Stimulated activated memory B cell treated with anti-CD40 and anti-IgM and Interleukin-4, amounts not matched to agents 10 μg/mL and 1 μg/mL and 100 μg/mL, for 72 hours (primary cell): Measurements from ENCODE around the gene FKBP9.
"Not testable (repeated sequence)": the region's sequence is repeated elsewhere in the genome, so short reads cannot be mapped to it uniquely, and the experiment has no call there.

ENCODE experiments used
- ATAC-seq: fragments of 150-1000 bp; cut with Tn5 transposase; 2 replicates; pipeline ENCODE4 v1.10.0; 2021
- H3K27ac Mint-ChIP-seq: one replicate; pipeline ENCODE4 v1.8.0; 2022; ENCODE audit warnings: mild to moderate bottlenecking, mixed read lengths
- H3K27me3 Mint-ChIP-seq: one replicate; pipeline ENCODE4 v1.8.0; 2022; ENCODE audit warnings: mixed read lengths
- H3K36me3 Mint-ChIP-seq: one replicate; pipeline ENCODE4 v1.8.0; 2022; ENCODE audit warnings: mixed read lengths
- H3K4me1 Mint-ChIP-seq: one replicate; pipeline ENCODE4 v1.8.0; 2022; ENCODE audit warnings: mixed read lengths
- H3K4me3 Mint-ChIP-seq: one replicate; pipeline ENCODE4 v1.8.0; 2022; ENCODE audit warnings: mild to moderate bottlenecking, moderate library complexity, mixed read lengths
- H3K9me3 Mint-ChIP-seq: one replicate; pipeline ENCODE4 v1.8.0; 2022; ENCODE audit warnings: mixed read lengths

FKBP9 gene

DNA sequence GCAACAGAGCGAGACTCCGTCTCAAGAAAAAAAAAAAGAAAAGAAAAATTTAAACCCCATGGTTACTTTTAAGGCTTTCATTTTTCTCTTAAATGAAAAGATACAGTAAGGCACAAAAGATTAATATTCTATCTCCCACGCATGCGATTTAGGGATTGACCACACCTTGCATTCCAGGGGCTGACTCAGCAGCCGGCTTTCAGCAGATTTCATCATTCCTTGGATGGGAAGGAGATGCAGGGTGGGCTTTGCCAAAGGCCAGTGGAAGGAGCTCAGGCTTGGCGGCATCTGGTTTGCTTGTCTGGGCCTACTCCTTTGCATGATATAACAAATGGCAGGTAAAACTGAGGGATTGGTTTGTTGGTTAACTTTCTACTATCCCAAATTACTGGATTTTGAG, 22.0 kb downstream of the FKBP9 start:
- H3K4me1 Mint-ChIP-seq, H3K27ac Mint-ChIP-seq, H3K27me3 Mint-ChIP-seq, H3K9me3 Mint-ChIP-seq, H3K36me3 Mint-ChIP-seq, H3K4me3 Mint-ChIP-seq, ATAC-seq: not testable (repeated sequence)

GRCh38 chr7:32979902-32980301, 22.7 kb downstream of the FKBP9 start:
- H3K4me3 Mint-ChIP-seq, H3K4me1 Mint-ChIP-seq, H3K27ac Mint-ChIP-seq, ATAC-seq, H3K27me3 Mint-ChIP-seq, H3K36me3 Mint-ChIP-seq, H3K9me3 Mint-ChIP-seq: not testable (repeated sequence)

DNA sequence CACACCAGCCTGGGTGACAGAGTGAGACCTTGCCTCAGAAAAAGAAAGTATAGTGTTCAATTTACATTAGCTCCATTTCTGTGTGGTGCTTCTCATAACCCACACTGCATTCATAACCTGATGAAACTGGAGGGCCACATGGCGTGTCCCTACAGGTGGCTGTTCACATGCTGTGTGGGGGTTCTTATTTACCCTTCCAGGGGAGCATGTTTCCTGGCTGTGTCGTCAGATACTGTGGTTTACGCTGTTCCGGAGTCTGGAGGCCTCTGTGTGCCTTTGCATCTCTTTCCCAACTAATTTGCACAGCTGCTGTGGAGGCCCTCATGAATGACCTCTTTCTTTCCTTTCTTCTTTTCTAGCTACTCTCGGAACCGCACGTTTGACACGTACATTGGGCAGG, 30.9 kb downstream of the FKBP9 start:
- H3K27me3 Mint-ChIP-seq, ATAC-seq, H3K36me3 Mint-ChIP-seq, H3K27ac Mint-ChIP-seq, H3K9me3 Mint-ChIP-seq, H3K4me1 Mint-ChIP-seq, H3K4me3 Mint-ChIP-seq: not testable (repeated sequence)

DNA sequence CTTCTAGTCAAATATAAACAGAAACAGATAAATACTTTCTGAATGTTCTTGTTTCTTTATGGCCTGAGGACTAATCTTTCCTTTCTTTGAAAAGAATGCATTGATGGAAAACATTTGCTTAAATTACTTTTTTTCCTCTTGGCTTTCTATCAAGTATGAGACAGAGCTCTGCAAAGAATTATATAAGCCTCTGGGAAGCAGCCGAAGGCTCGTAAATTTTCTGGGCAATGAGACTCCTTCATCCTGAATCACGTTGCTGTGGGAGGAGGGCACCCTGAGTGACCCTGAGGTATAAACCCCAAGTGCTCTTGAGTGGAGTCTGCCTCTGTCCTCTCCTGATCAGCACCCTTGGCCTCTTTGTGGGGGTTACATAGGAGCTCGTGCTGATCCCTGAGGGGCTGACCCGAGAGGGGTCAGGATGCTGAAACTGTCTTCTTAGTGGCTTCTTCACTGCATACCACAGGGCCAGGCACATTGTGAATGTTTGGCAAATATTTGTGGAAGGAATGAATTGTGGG, 33.9 kb downstream of the FKBP9 start:
- H3K27me3 Mint-ChIP-seq, H3K36me3 Mint-ChIP-seq, H3K4me3 Mint-ChIP-seq, H3K9me3 Mint-ChIP-seq, H3K27ac Mint-ChIP-seq, H3K4me1 Mint-ChIP-seq, ATAC-seq: not testable (repeated sequence)

DNA sequence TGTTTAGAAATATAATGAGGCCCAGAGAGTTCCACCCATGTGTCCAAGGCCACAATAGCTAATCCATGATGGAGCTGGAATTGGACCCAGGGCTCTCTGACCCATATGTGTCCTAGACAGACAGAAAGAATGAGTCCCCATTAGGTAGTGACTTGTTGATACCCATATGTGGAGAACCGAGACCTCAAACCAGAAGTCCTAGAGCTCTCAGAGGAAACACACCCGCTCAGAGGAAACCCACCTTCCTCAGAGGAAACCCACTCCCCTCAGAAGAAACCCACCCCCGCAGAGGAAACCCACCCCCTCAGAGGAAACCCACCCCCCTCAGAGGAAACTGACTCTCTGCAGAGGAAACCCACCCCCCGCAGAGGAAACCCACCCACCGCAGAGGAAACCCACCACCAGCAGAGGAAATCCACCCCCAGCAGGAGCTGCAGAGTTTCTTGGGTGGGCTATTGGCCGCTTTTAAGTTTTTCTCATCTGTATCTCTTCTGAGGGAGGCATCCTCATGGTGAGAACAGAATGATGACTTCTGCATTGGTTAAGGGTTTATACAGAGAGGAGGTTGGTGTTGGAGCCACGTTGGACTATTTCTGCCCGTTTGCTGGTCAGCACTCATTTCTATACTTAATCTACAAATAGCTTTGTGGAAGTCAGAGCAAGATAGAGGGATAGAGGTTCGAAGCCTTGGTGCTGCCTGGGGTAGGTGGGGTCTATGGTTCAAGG, 34.9 kb downstream of the FKBP9 start:
- ATAC-seq, H3K9me3 Mint-ChIP-seq, H3K4me3 Mint-ChIP-seq, H3K36me3 Mint-ChIP-seq, H3K27ac Mint-ChIP-seq, H3K4me1 Mint-ChIP-seq, H3K27me3 Mint-ChIP-seq: not testable (repeated sequence)

DNA sequence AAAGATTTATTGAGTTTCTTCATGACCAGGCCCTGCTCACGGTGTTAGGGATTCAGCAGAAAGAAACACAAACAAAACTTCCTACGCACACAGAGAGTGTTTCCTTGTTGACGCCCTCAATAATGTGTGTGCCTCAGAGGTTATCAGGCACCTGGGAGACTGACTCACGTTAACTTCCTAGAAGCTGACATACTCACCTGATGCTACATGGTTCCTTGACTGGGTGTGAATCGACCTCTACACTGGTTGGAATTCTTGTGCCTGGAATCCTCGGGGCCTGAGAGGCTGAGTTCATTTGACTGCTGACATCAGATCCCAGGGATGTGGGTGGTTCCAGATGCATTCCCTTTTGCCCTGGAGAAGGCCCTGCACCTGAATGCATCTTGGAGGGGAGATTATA, 35.5 kb downstream of the FKBP9 start:
- not testable (repeated sequence) for H3K9me3 Mint-ChIP-seq, ATAC-seq, H3K36me3 Mint-ChIP-seq, H3K27ac Mint-ChIP-seq, H3K4me1 Mint-ChIP-seq, H3K27me3 Mint-ChIP-seq, H3K4me3 Mint-ChIP-seq

DNA sequence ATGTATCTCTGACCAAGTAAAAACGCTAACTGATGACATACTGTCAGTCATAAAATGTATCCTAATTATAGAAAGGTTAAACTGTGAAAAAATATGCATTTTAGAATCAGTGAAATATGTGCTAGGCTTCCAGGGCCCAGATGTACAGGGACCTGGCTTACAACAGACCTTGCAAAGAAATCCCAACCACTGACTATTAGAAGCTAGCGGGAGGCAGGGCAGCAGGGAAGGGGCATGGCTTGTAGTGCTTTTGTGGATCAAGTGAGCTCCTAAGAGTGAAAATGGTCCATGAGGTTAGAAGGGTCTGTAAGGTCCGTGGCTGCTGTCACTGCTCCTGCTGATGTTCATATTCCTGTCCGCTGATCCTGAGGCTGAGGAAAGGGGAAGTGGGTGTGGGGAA, 40.7 kb downstream of the FKBP9 start:
- H3K4me3 Mint-ChIP-seq, H3K36me3 Mint-ChIP-seq, ATAC-seq, H3K9me3 Mint-ChIP-seq, H3K27ac Mint-ChIP-seq: not testable (repeated sequence)
- Mint-ChIP-seq H3K27me3 (peaks cover 21% of the 10 kb centered on the region), H3K4me1 (peaks cover 12% of the 10 kb centered on the region)

- not testable (repeated sequence) for H3K36me3 Mint-ChIP-seq, H3K9me3 Mint-ChIP-seq, ATAC-seq, H3K4me3 Mint-ChIP-seq, H3K27ac Mint-ChIP-seq
- H3K27me3 Mint-ChIP-seq: peaks cover 21% of the 10 kb centered on the region
- peaks cover 12% of the 10 kb centered on the region for H3K4me1 Mint-ChIP-seq
Measured at GRCh38 chr7:32998361-32999171, 41.3 kb downstream of the FKBP9 start.

- H3K27me3 Mint-ChIP-seq: peaks cover 21% of the 10 kb centered on the region
- not testable (repeated sequence) for H3K27ac Mint-ChIP-seq, H3K36me3 Mint-ChIP-seq, ATAC-seq, H3K9me3 Mint-ChIP-seq, H3K4me3 Mint-ChIP-seq
- H3K4me1 Mint-ChIP-seq: peaks cover 12% of the 10 kb centered on the region
Measured at GRCh38 chr7:32999380-32999779, 42.1 kb downstream of the FKBP9 start.

- H3K4me3 Mint-ChIP-seq, ATAC-seq, H3K9me3 Mint-ChIP-seq, H3K27ac Mint-ChIP-seq: not testable (repeated sequence)
- peaks cover 12% of the 10 kb centered on the region for H3K4me1 Mint-ChIP-seq
- peaks cover 21% of the 10 kb centered on the region for H3K27me3 Mint-ChIP-seq
- H3K36me3 Mint-ChIP-seq: peaks cover 19% of the 10 kb centered on the region
Measured at GRCh38 chr7:33003111-33003510, 45.9 kb downstream of the FKBP9 start.

- H3K4me3 Mint-ChIP-seq, H3K4me1 Mint-ChIP-seq, H3K9me3 Mint-ChIP-seq, ATAC-seq, H3K27ac Mint-ChIP-seq: not testable (repeated sequence)
- peaks cover 19% of the 10 kb centered on the region for H3K36me3 Mint-ChIP-seq
- peaks cover 10% of the 10 kb centered on the region for H3K27me3 Mint-ChIP-seq
Measured at GRCh38 chr7:33004104-33004616, 46.9 kb downstream of the FKBP9 start.

DNA sequence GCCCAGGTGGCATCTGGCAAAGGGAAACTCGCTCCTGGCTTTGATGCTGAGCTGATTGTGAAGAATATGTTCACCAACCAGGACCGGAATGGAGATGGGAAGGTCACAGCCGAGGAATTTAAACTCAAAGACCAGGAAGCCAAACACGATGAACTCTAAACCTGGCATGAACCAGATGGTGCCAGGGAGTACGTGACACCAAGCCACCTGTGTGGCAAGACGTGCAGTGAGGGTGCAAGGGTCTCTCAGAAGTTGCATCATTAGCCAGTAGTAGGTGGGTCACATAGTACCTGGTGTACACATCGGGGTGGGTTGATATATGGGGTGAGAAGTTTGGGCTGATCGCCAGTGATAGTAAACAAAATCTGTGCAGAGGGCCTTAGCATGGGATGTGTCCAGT, 48.0 kb downstream of the FKBP9 start:
- H3K27ac Mint-ChIP-seq, ATAC-seq, H3K4me3 Mint-ChIP-seq, H3K9me3 Mint-ChIP-seq, H3K4me1 Mint-ChIP-seq, H3K27me3 Mint-ChIP-seq: not testable (repeated sequence)
- H3K36me3 Mint-ChIP-seq: peaks cover 20% of the 10 kb centered on the region

GRCh38 chr7:33005690-33006089, 48.5 kb downstream of the FKBP9 start:
- H3K9me3 Mint-ChIP-seq, ATAC-seq, H3K4me1 Mint-ChIP-seq, H3K27me3 Mint-ChIP-seq, H3K4me3 Mint-ChIP-seq, H3K27ac Mint-ChIP-seq: not testable (repeated sequence)
- H3K36me3 Mint-ChIP-seq: peaks cover 25% of the 10 kb centered on the region

GRCh38 chr7:33009734-33010133, 52.5 kb downstream of the FKBP9 start:
- H3K27ac Mint-ChIP-seq: no peak overlapping the region
- ATAC-seq: no peak
- H3K4me1 Mint-ChIP-seq: no peaks in the 10 kb centered on the region
- no peaks in the 10 kb centered on the region for H3K9me3 Mint-ChIP-seq
- no peak overlapping the region for H3K4me3 Mint-ChIP-seq
- H3K36me3 Mint-ChIP-seq: peaks cover 47% of the 10 kb centered on the region
- no peaks in the 10 kb centered on the region for H3K27me3 Mint-ChIP-seq

GRCh38 chr7:33012364-33012763, 55.1 kb downstream of the FKBP9 start:
- no peaks in the 10 kb centered on the region for H3K27me3 Mint-ChIP-seq
- no peaks in the 10 kb centered on the region for H3K4me1 Mint-ChIP-seq
- H3K36me3 Mint-ChIP-seq: peaks cover 55% of the 10 kb centered on the region
- no peak for ATAC-seq
- no peak overlapping the region for H3K27ac Mint-ChIP-seq
- no peak overlapping the region for H3K4me3 Mint-ChIP-seq
- H3K9me3 Mint-ChIP-seq: no peaks in the 10 kb centered on the region
